Naive thymus-derived CD4-positive, alpha-beta T cell (primary cell): ENCODE results near the gene HSPA12B. TPM values are rescaled to one million over a fixed set of nuclear protein-coding genes. Genes with fewer than 3 reads are reported as not detected.
"Not testable (repeated sequence)": the region's sequence is repeated elsewhere in the genome, so short reads cannot be mapped to it uniquely, and the experiment has no call there.

Experiments used
- ATAC-seq: fragments of 150-1000 bp; cut with Tn5 transposase; 2 replicates; pipeline ENCODE4 v1.10.0; 2021; ENCODE audit warnings: mild to moderate bottlenecking, moderate library complexity
- CTCF ChIA-PET: fragments of 350-600 bp; sonication (Branson Sonifier 250); formaldehyde crosslinking; loops from one replicate; lab custom pipeline; 2021; ENCODE audit warnings: antibody characterized with exemption; lab: Charles Lee
- POLR2A ChIA-PET: fragments of 350-600 bp; sonication (Branson Sonifier 250); formaldehyde crosslinking; loops from one replicate; lab custom pipeline; 2021; ENCODE audit warnings: antibody characterized with exemption, inconsistent platforms; lab: Charles Lee
- DNase-seq, 9 donors: peaks; one replicate each; pipeline versions ENCODE4 v3.0.0 to v3.0.0-alpha.2; 2020 to 2022; ENCODE audit warnings: mixed read lengths in 1 of 9
- H3K27ac ChIP-seq: one replicate; pipeline ENCODE4 v1.7.0; 2013; ENCODE audit warnings: mild to moderate bottlenecking, low read depth, low read length, moderate library complexity
- H3K27me3 ChIP-seq, 2 donors: one replicate each; pipeline ENCODE4 v1.7.0; 2013; ENCODE audit warnings: low read length in 2 of 2, mild to moderate bottlenecking in 2 of 2, moderate library complexity in 2 of 2; ENCODE audit not compliant: control insufficient read depth in 2 of 2, insufficient read depth in 2 of 2
- H3K36me3 ChIP-seq, 3 experiments: 1 replicate in 2 of 3; 2 replicates in 1 of 3; pipeline ENCODE4 v1.7.0; 2013; ENCODE audit warnings: low read length in 3 of 3, mild to moderate bottlenecking in 3 of 3, moderate library complexity in 1 of 3; ENCODE audit not compliant: insufficient read depth in 3 of 3, control insufficient read depth in 2 of 3
- H3K4me1 ChIP-seq, 2 donors: one replicate each; pipeline ENCODE4 v1.7.0; 2013; ENCODE audit warnings: low read length in 2 of 2, mild to moderate bottlenecking in 2 of 2, moderate library complexity in 1 of 2; ENCODE audit not compliant: control insufficient read depth in 2 of 2, insufficient read depth in 2 of 2
- H3K4me3 ChIP-seq: 2 replicates; pipeline ENCODE4 v1.7.0; 2013; ENCODE audit warnings: mild to moderate bottlenecking, low read length
- H3K9me3 ChIP-seq, 3 experiments: 1 replicate in 2 of 3; 2 replicates in 1 of 3; pipeline ENCODE4 v1.7.0; 2013; ENCODE audit warnings: low read length in 3 of 3; ENCODE audit not compliant: control insufficient read depth in 2 of 3
- H3K27ac Mint-ChIP-seq, 9 donors: one replicate each; pipeline ENCODE4 v1.8.0; 2020 to 2022; ENCODE audit warnings: mixed read lengths in 9 of 9, mild to moderate bottlenecking in 8 of 9, moderate library complexity in 5 of 9, inconsistent platforms in 2 of 9
- H3K27me3 Mint-ChIP-seq, 5 donors: one replicate each; pipeline ENCODE4 v1.8.0; 2021 to 2022; ENCODE audit warnings: mixed read lengths in 5 of 5, mild to moderate bottlenecking in 1 of 5
- H3K36me3 Mint-ChIP-seq, 5 donors: one replicate each; pipeline ENCODE4 v1.8.0; 2020 to 2022; ENCODE audit warnings: mixed read lengths in 5 of 5, mild to moderate bottlenecking in 3 of 5, inconsistent platforms in 1 of 5
- H3K4me1 Mint-ChIP-seq, 7 donors: one replicate each; pipeline ENCODE4 v1.8.0; 2020 to 2022; ENCODE audit warnings: mixed read lengths in 7 of 7, mild to moderate bottlenecking in 3 of 7, inconsistent platforms in 1 of 7
- H3K4me3 Mint-ChIP-seq, 10 donors: one replicate each; pipeline ENCODE4 v1.8.0; 2020 to 2022; ENCODE audit warnings: mild to moderate bottlenecking in 10 of 10, mixed read lengths in 10 of 10, moderate library complexity in 6 of 10, inconsistent platforms in 2 of 10
- H3K9me3 Mint-ChIP-seq, 11 donors: one replicate each; pipeline ENCODE4 v1.8.0; 2020 to 2022; ENCODE audit warnings: mixed read lengths in 11 of 11, mild to moderate bottlenecking in 4 of 11, inconsistent platforms in 1 of 11, moderate library complexity in 1 of 11
- intact Hi-C, 2 donors: fragments of 100-400 bp; cut with micrococcal nuclease; formaldehyde crosslinking; loops; one replicate each; pipeline ENCODE4 v1.15.1; 2023
- polyA plus RNA-seq, 2 donors: library from polyadenylated mRNA; unstranded; fragments of 300-500 nt; fragmentation: Illumina TruSeq; gene quantifications; one replicate each; pipeline ENCODE4 v1.2.3, GENCODE V29; 2021
- total RNA-seq, 6 experiments: library from RNA in 5 of 6; stranded (reverse) in 5 of 6; gene quantifications; 1 replicate in 5 of 6; 2 replicates in 1 of 6; pipeline ENCODE4 v1.2.3 and lab custom pipeline; 2021 to 2026

Gene HSPA12B
- total and polyA plus RNA-seq, 7 experiments from 2014 or later, result 0.09 to 0.20 TPM; not detected in 5

DNA sequence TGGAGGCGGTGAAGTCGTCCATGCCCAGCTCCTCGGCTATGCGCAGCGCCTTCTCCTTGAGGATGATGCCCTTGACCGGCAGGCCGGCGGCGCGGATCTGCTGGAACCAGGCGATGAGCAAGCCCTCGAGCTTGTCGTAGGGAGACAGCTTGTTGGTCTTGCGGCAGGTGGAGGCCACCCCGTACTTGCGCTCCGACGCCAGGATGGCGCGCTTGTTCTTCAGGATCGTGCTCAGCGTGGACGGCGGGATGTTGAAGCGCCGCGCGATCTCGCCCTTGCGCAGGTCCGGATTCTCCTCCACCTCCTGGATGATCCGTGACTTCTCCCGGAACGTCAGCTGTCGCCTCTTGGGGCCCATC, 53.6 kb downstream of the HSPA12B start:
- Histone ChIP-seq H3K27ac (peak overlapping the region; percentile 62), H3K9me3 (no peaks in the 10 kb centered on the region), H3K4me3 (no peak overlapping the region), H3K36me3 (peaks cover 0 to 7% (median 0%) of the 10 kb centered on the region in 3 experiments), H3K4me1 (peaks cover 9 to 10% of the 10 kb centered on the region in 2 donors), H3K27me3 (no peaks in the 10 kb centered on the region)
- DNase-seq, result peak in 5 of 9 donors; percentile 30 to 46 (median 43)
- CTCF ChIA-PET, result interaction anchor here (0.6 to 8.4 kb wide), 8 partner anchors 10 to 299 kb away, joined by 3 to 82 read pairs (median 3); partner anchors contain the start of genes AP5S1 and CDC25B
- H3K36me3 Mint-ChIP-seq, result peaks cover 0 to 5% (median 0%) of the 10 kb centered on the region in 5 donors
- peaks cover 0 to 1% (median 0%) of the 10 kb centered on the region in 11 donors for H3K9me3 Mint-ChIP-seq
- peaks cover 0 to 7% (median 0%) of the 10 kb centered on the region in 5 donors for H3K27me3 Mint-ChIP-seq
- peaks cover 36 to 51% (median 48%) of the 10 kb centered on the region in 7 donors for H3K4me1 Mint-ChIP-seq
- peak overlapping the region; percentile 51 to 90 (median 74) for H3K27ac Mint-ChIP-seq
- peak overlapping the region; percentile 76 to 87 (median 83) for H3K4me3 Mint-ChIP-seq
- ATAC-seq, result peak; percentile 35
- POLR2A ChIA-PET, result interaction anchor here (0.8 to 6.0 kb wide), 8 partner anchors 8 to 223 kb away, joined by 3 to 85 read pairs (median 6); partner anchors contain the start of genes ADISSP, AP5S1 and CDC25B
- intact Hi-C loops, result loop anchor here (1.0 to 2.0 kb wide), 10 partner anchors 10 to 299 kb away; partner anchors contain the start of genes AP5S1 (in 2 of the 2), MAVS (in 2 of the 2), CDC25B (in 1 of the 2) and PANK2 (in 1 of the 2)

DNA sequence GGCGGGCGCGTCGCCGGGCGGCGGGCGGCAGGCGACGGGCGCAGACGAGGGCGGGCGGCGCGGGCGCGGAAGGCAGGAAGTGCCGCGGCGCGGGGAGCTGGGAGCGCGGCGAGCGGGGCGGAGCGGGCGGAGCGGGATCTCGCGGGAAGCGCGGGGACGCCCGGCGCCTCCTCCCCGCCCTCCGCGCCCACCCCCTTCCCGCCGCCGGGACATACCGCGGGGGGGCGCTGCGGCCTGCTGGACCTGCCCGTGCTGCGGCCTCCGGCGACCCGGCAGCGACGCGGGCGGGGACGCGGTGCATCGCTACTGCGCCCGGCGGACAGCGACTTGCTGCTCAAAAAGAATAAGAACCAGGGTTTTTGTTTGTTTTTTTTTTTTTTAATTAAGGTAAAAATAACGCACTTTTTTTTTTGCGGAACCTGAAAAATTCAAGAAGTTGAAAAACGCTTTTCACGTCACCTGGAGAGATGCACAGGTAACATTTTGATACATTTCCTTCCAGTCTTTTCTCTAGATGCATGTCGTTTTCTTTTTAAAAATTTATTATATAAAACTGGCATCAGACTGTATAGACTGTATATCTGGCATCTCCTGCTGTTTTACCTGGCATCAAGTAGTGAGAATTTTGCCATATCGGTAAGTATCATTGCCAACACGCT, 54.3 kb downstream of the HSPA12B start, which contains the start of gene CENPB:
CENPB (minus strand) TSS at position 76 of the 659 bp plus-strand sequence. CDS start 257 bp downstream, outside the sequence.
- CTCF ChIA-PET, result interaction anchor here (0.7 to 8.4 kb wide), 12 partner anchors 9 to 299 kb away, joined by 3 to 82 read pairs (median 4); partner anchors contain the start of genes AP5S1 and CDC25B
- Histone ChIP-seq H3K27ac (peak within 1 kb of the TSS; percentile 62), H3K9me3 (no peaks in the 10 kb centered on the region), H3K4me1 (peaks cover 7 to 9% of the 10 kb centered on the region in 2 donors), H3K4me3 (peak within 1 kb of the TSS; percentile 29), H3K27me3 (no peaks in the 10 kb centered on the region), H3K36me3 (peaks cover 0 to 7% (median 0%) of the 10 kb centered on the region in 3 experiments)
- peak; percentile 96 for ATAC-seq
- DNase-seq, result peak; percentile 74 to 98 (median 88)
- intact Hi-C loops, result loop anchor here (1.0 to 2.0 kb wide), 10 partner anchors 10 to 299 kb away; partner anchors contain the start of genes AP5S1 (in 2 of the 2), CDC25B (in 2 of the 2), MAVS (in 2 of the 2) and PANK2 (in 1 of the 2)
- POLR2A ChIA-PET, result interaction anchor here (0.8 to 6.0 kb wide), 10 partner anchors 8 to 222 kb away, joined by 3 to 85 read pairs (median 6); partner anchors contain the start of genes ADISSP, AP5S1 and CDC25B
- Mint-ChIP-seq H3K27me3 (peaks cover 0 to 12% (median 0%) of the 10 kb centered on the region in 5 donors), H3K36me3 (peaks cover 0 to 5% (median 0%) of the 10 kb centered on the region in 5 donors), H3K4me3 (peak within 1 kb of the TSS; percentile 76 to 87 (median 83)), H3K4me1 (peaks cover 30 to 45% (median 41%) of the 10 kb centered on the region in 7 donors), H3K9me3 (peaks cover 0 to 1% (median 0%) of the 10 kb centered on the region in 11 donors), H3K27ac (peak within 1 kb of the TSS; percentile 51 to 90 (median 76))

DNA sequence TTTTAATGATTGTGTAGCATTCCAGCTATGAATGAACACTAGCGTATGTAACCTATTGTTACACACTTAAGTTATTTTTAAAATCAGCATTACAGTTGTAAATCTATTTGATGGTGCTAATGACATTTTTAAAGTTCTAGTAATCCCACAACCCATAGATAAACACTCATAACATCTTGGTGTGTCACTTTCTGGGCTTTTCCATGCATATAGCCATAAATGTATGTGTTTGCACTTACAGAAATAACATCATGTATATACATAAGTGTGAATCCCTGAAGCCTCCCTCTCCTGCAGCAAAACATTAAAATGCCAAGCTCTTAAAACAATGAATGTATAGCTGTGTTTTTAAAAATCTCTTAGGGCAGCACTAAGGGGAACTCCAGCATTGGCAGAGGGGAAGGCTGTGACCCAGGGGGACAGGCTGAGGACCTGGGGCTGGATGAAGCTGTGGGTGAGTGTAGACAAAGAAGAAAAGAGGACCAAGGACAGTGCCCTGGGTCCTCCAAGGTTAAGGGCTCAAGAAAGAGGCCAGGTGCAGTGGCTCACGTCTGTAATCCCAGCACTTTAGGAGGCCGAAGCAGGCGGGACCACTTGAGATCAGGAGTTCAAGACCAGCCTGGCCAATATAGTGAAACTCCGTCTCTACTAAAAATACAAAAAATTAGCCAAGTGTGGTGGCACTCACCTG, 55.0 kb downstream of the HSPA12B start:
- H3K4me3 Mint-ChIP-seq, result peak overlapping the region; percentile 60 to 80 (median 72)
- H3K27ac ChIP-seq, result peak overlapping the region; percentile 55
- H3K9me3 ChIP-seq, result no peaks in the 10 kb centered on the region
- H3K27ac Mint-ChIP-seq, result peak overlapping the region; percentile 28 to 82 (median 72)
- ChIA-PET POLR2A (interaction anchor here (1.1 to 6.0 kb wide), 7 partner anchors 9 to 66 kb away, joined by 3 to 85 read pairs (median 8); partner anchors contain the start of genes ADISSP and AP5S1), CTCF (interaction anchor here (0.7 to 8.4 kb wide), 10 partner anchors 9 to 298 kb away, joined by 3 to 82 read pairs (median 4); partner anchors contain the start of genes AP5S1 and CDC25B)
- peaks cover 28 to 41% (median 38%) of the 10 kb centered on the region in 7 donors for H3K4me1 Mint-ChIP-seq
- H3K36me3 ChIP-seq, result peaks cover 0 to 7% (median 0%) of the 10 kb centered on the region in 3 experiments
- intact Hi-C loops, result loop anchor here (1.0 to 2.0 kb wide), 3 partner anchors 9 to 101 kb away; partner anchors contain the start of genes CDC25B (in 1 of the 2), MAVS (in 1 of the 2) and PANK2 (in 1 of the 2)
- peaks cover 0 to 5% (median 0%) of the 10 kb centered on the region in 5 donors for H3K36me3 Mint-ChIP-seq
- no peaks in the 10 kb centered on the region for H3K27me3 ChIP-seq
- H3K9me3 Mint-ChIP-seq, result peaks cover 0 to 1% (median 0%) of the 10 kb centered on the region in 11 donors
- no peak for DNase-seq
- no peak for ATAC-seq
- H3K27me3 Mint-ChIP-seq, result peaks cover 0 to 12% (median 0%) of the 10 kb centered on the region in 5 donors
- peak overlapping the region; percentile 29 for H3K4me3 ChIP-seq
- H3K4me1 ChIP-seq, result peaks cover 7 to 9% of the 10 kb centered on the region in 2 donors

DNA sequence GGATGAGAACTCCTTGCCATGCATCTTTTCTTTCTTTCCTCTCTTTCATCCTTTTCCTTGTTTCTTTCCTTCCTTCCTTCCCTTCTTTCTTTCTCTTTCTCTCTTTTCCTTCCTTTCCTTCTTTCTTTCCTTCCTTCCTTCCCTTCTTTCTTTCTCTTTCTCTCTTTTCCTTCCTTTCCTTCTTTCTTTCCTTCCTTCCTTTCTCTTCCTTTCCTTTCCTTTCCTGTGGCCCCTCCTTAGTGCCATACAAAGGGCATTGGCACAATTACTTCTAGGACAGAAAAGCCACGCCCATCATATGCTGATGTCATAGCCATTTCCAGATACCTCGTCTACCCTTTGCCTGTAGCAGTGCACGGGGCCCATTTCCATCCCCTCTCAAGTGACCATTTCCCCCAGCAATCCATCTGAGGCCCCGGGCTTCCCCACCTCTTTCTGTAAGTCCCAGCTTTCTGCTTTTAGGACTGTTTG, 56.2 kb downstream of the HSPA12B start:
- DNase-seq, result no peak
- POLR2A ChIA-PET, result interaction anchor here (1.1 to 6.0 kb wide), 4 partner anchors 12 to 58 kb away, joined by 3 to 85 read pairs (median 14); partner anchors contain the start of genes AP5S1 and MAVS
- peaks cover 7 to 9% of the 10 kb centered on the region in 2 donors for H3K4me1 ChIP-seq
- Mint-ChIP-seq H3K27me3 (peaks cover 0 to 12% (median 0%) of the 10 kb centered on the region in 5 donors), H3K4me1 (peaks cover 25 to 37% (median 30%) of the 10 kb centered on the region in 7 donors), H3K9me3 (peaks cover 0 to 1% (median 0%) of the 10 kb centered on the region in 11 donors), H3K27ac (peak overlapping the region; percentile 4 to 93 (median 72)), H3K36me3 (peaks cover 0 to 5% (median 0%) of the 10 kb centered on the region in 5 donors), H3K4me3 (peak overlapping the region in 9 of 10 donors; percentile 23 to 79 (median 49))
- CTCF ChIA-PET, result interaction anchor here (1.8 to 8.4 kb wide), 3 partner anchors 11 to 31 kb away, joined by 6 to 82 read pairs (median 6); partner anchors contain the start of gene AP5S1
- no peak for ATAC-seq
- peaks cover 0 to 7% (median 0%) of the 10 kb centered on the region in 3 experiments for H3K36me3 ChIP-seq
- intact Hi-C loops, result no loop called here
- no peaks in the 10 kb centered on the region for H3K27me3 ChIP-seq
- no peak overlapping the region for H3K27ac ChIP-seq
- H3K4me3 ChIP-seq, result no peak overlapping the region
- no peaks in the 10 kb centered on the region for H3K9me3 ChIP-seq

DNA sequence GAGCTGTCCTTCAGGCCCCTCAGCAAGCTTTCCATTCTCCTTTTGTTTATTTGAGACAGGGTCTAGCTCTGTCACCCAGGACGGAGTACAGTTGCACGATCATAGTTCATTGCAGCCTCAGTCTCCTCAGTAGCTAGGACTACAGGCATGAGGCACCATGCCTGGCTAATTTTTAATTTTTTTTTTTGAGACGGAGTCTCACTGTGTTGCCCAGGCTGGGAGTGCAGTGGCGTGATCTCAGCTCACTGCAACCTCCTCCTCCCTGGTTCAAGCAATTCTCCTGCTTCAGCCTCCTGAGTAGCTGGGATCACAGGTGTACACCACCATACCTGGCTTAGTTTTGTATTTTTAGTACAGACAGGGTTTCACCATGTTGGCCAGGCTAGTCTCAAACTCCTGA, 56.7 kb downstream of the HSPA12B start:
- ATAC-seq, H3K36me3 ChIP-seq, H3K36me3 Mint-ChIP-seq, H3K4me3 ChIP-seq, H3K9me3 Mint-ChIP-seq, intact Hi-C loops, H3K27me3 ChIP-seq, H3K27ac ChIP-seq, H3K9me3 ChIP-seq, DNase-seq, H3K4me1 ChIP-seq: not testable (repeated sequence)
- Mint-ChIP-seq H3K4me3 (peak overlapping the region in 5 of 10 donors; percentile 2 to 49 (median 35)), H3K27ac (peak overlapping the region in 6 of 9 donors; percentile 38 to 93 (median 73)), H3K4me1 (peaks cover 25 to 37% (median 30%) of the 10 kb centered on the region in 7 donors), H3K27me3 (peaks cover 0 to 12% (median 0%) of the 10 kb centered on the region in 5 donors)
- ChIA-PET POLR2A (interaction anchor here (0.6 to 6.0 kb wide), 5 partner anchors 11 to 66 kb away, joined by 3 to 85 read pairs (median 3); partner anchors contain the start of genes AP5S1 and MAVS), CTCF (interaction anchor here (0.7 to 8.4 kb wide), 3 partner anchors 10 to 30 kb away, joined by 3 to 82 read pairs (median 6); partner anchors contain the start of gene AP5S1)
